Mesendoderm (in vitro differentiated cells): Measurements from ENCODE around the gene SYNGR2.

Experiments used
- DNase-seq: peaks from one replicate; pipeline ENCODE4 v3.0.0; 2013
- H2AK5ac ChIP-seq: 2 replicates; pipeline ENCODE4 v1.6.1; 2013; ENCODE audit warnings: low read length, inconsistent platforms
- H2BK120ac ChIP-seq: 2 replicates; pipeline ENCODE4 v1.6.1; 2013; ENCODE audit warnings: low read depth, mild to moderate bottlenecking, low read length, moderate library complexity, mixed read lengths
- H2BK15ac ChIP-seq: replicated peaks from 2 replicates; pipeline ENCODE4 v1.6.1; 2013; ENCODE audit warnings: low read depth, mild to moderate bottlenecking, moderate library complexity
- H2BK5ac ChIP-seq: 2 replicates; pipeline ENCODE4 v1.6.1; 2013; ENCODE audit warnings: low read length, inconsistent platforms
- H3K18ac ChIP-seq: 2 replicates; pipeline ENCODE4 v1.6.1; 2013; ENCODE audit warnings: mild to moderate bottlenecking, low read length, mixed read lengths
- H3K23ac ChIP-seq: one replicate; pipeline ENCODE4 v1.6.1; 2013; ENCODE audit warnings: low read length
- H3K27ac ChIP-seq: 2 replicates; pipeline ENCODE4 v1.5.1; 2013; ENCODE audit warnings: low read depth, mild to moderate bottlenecking, inconsistent platforms, low read length, moderate library complexity
- H3K27me3 ChIP-seq: 2 replicates; pipeline ENCODE4 v1.6.1; 2013; ENCODE audit warnings: low read length, control low read depth, mild to moderate bottlenecking, inconsistent platforms; ENCODE audit not compliant: insufficient read depth, poor library complexity
- H3K36me3 ChIP-seq: 2 replicates; pipeline ENCODE4 v1.6.1; 2013; ENCODE audit warnings: low read length, inconsistent platforms; ENCODE audit not compliant: control insufficient read depth, insufficient read depth
- H3K4ac ChIP-seq: one replicate; pipeline ENCODE4 v1.6.1; 2013; ENCODE audit warnings: low read depth, mild to moderate bottlenecking, low read length, moderate library complexity
- H3K4me1 ChIP-seq: 2 replicates; pipeline ENCODE4 v1.6.1; 2013; ENCODE audit warnings: low read depth, low read length, inconsistent platforms; ENCODE audit not compliant: control insufficient read depth
- H3K4me2 ChIP-seq: 2 replicates; pipeline ENCODE4 v1.6.1; 2013; ENCODE audit warnings: low read length
- H3K4me3 ChIP-seq: 2 replicates; pipeline ENCODE4 v1.5.1; 2013; ENCODE audit warnings: mild to moderate bottlenecking, low read length
- H3K56ac ChIP-seq: one replicate; pipeline ENCODE4 v1.6.1; 2013; ENCODE audit warnings: low read length
- H3K79me1 ChIP-seq: 2 replicates; pipeline ENCODE4 v1.6.1; 2013; ENCODE audit warnings: low read length, inconsistent platforms
- H3K79me2 ChIP-seq: 2 replicates; pipeline ENCODE4 v1.6.1; 2013; ENCODE audit warnings: mild to moderate bottlenecking, low read length; ENCODE audit not compliant: control insufficient read depth, insufficient read depth
- H3K9ac ChIP-seq: 2 replicates; pipeline ENCODE4 v1.6.1; 2013; ENCODE audit warnings: low read length, inconsistent platforms
- H4K5ac ChIP-seq: one replicate; pipeline ENCODE4 v1.6.1; 2013; ENCODE audit warnings: low read length
- H4K8ac ChIP-seq: one replicate; pipeline ENCODE4 v1.6.1; 2013; ENCODE audit warnings: low read depth, mild to moderate bottlenecking, control low read depth, low read length, moderate library complexity
- WGBS: extraction: QIAGEN DNeasy Blood & Tissue Kit; methylation state at CpG from one replicate; pipeline ENCODE4 v1.1.7; 2013; ENCODE audit warnings: low lambda C conversion rate, missing lambda C conversion rate; ENCODE audit not compliant: insufficient coverage; ENCODE audit errors: extremely low coverage; 5-methylcytosine and 5-hydroxymethylcytosine counted together

Gene SYNGR2

GRCh38 chr17:78132084-78132676, 36.2 kb upstream of the SYNGR2 start:
- DNase-seq = peak; percentile 67
- WGBS = no CpG with 5 or more reads among the region's 38 CpGs
- H3K23ac ChIP-seq = no peak overlapping the region

GRCh38 chr17:78132767-78133178, 35.6 kb upstream of the SYNGR2 start:
- Histone ChIP-seq H3K79me1 (no peaks in the 10 kb centered on the region), H3K4me3 (no peak overlapping the region), H3K4me2 (no peak overlapping the region), H3K79me2 (peaks cover 2% of the 10 kb centered on the region), H3K4ac (no peak overlapping the region), H3K27ac (no peak overlapping the region), H4K5ac (no peak overlapping the region), H3K23ac (no peak overlapping the region), H3K4me1 (peaks cover 9% of the 10 kb centered on the region), H2BK5ac (no peak overlapping the region), H3K56ac (peak overlapping the region; percentile 54), H3K9ac (no peak overlapping the region), H4K8ac (no peak overlapping the region), H2BK15ac (no peak overlapping the region), H3K36me3 (no peaks in the 10 kb centered on the region), H2BK120ac (no peak overlapping the region), H2AK5ac (peak overlapping the region; percentile 65), H3K18ac (no peak overlapping the region), H3K27me3 (no peaks in the 10 kb centered on the region)
- WGBS = no CpG with 5 or more reads among the region's 9 CpGs
- no peak for DNase-seq

More at GRCh38 chr17:78132084-78132676, 36.2 kb upstream of the SYNGR2 start:
- no peak overlapping the region for H2BK120ac ChIP-seq
- no peaks in the 10 kb centered on the region for H3K27me3 ChIP-seq
- no peaks in the 10 kb centered on the region for H3K36me3 ChIP-seq
- H3K79me1 ChIP-seq = no peaks in the 10 kb centered on the region
- peak overlapping the region; percentile 54 for H3K56ac ChIP-seq
- H3K4me1 ChIP-seq = peaks cover 9% of the 10 kb centered on the region
- H2AK5ac ChIP-seq = peak overlapping the region; percentile 65
- H3K4me2 ChIP-seq = peak overlapping the region; percentile 25
- no peak overlapping the region for H2BK5ac ChIP-seq
- peak overlapping the region; percentile 28 for H3K18ac ChIP-seq
- peaks cover 4% of the 10 kb centered on the region for H3K79me2 ChIP-seq
- no peak overlapping the region for H2BK15ac ChIP-seq
- no peak overlapping the region for H3K4me3 ChIP-seq
- H3K4ac ChIP-seq = no peak overlapping the region
- peak overlapping the region; percentile 37 for H3K9ac ChIP-seq
- no peak overlapping the region for H4K5ac ChIP-seq
- H4K8ac ChIP-seq = no peak overlapping the region
- H3K27ac ChIP-seq = no peak overlapping the region

GRCh38 chr17:78133179-78133951, 35.0 kb upstream of the SYNGR2 start:
- Histone ChIP-seq H3K18ac (no peak overlapping the region), H3K4me2 (no peak overlapping the region), H3K4me1 (peaks cover 9% of the 10 kb centered on the region), H3K79me2 (no peaks in the 10 kb centered on the region), H3K79me1 (no peaks in the 10 kb centered on the region), H2BK5ac (no peak overlapping the region), H2BK120ac (no peak overlapping the region), H3K9ac (no peak overlapping the region), H2AK5ac (no peak overlapping the region), H3K4me3 (no peak overlapping the region), H3K36me3 (no peaks in the 10 kb centered on the region), H4K8ac (no peak overlapping the region), H3K27ac (no peak overlapping the region), H4K5ac (no peak overlapping the region), H3K56ac (no peak overlapping the region), H3K27me3 (no peaks in the 10 kb centered on the region), H3K23ac (no peak overlapping the region), H3K4ac (no peak overlapping the region), H2BK15ac (no peak overlapping the region)
- WGBS = no CpG with 5 or more reads among the region's 30 CpGs
- DNase-seq = no peak

GRCh38 chr17:78133971-78134898, 34.1 kb upstream of the SYNGR2 start:
- Histone ChIP-seq H3K9ac (peak overlapping the region; percentile 1), H3K36me3 (no peaks in the 10 kb centered on the region), H3K79me1 (no peaks in the 10 kb centered on the region), H3K4me2 (no peak overlapping the region), H2BK120ac (no peak overlapping the region), H3K27me3 (no peaks in the 10 kb centered on the region), H3K27ac (no peak overlapping the region), H4K5ac (no peak overlapping the region), H3K4ac (no peak overlapping the region), H4K8ac (no peak overlapping the region), H3K56ac (peak overlapping the region; percentile 17), H2AK5ac (peak overlapping the region; percentile 59), H3K23ac (no peak overlapping the region), H3K4me3 (no peak overlapping the region), H2BK5ac (no peak overlapping the region), H3K18ac (no peak overlapping the region), H3K4me1 (peaks cover 9% of the 10 kb centered on the region), H3K79me2 (no peaks in the 10 kb centered on the region), H2BK15ac (no peak overlapping the region)
- DNase-seq = peak; percentile 94
- WGBS = no CpG with 5 or more reads among the region's 39 CpGs

- peaks cover 3% of the 10 kb centered on the region for H3K4me1 ChIP-seq
- H2BK120ac ChIP-seq = no peak overlapping the region
- no peak overlapping the region for H3K4ac ChIP-seq
- no peak overlapping the region for H2BK15ac ChIP-seq
- H3K4me3 ChIP-seq = no peak overlapping the region
- H3K79me2 ChIP-seq = no peaks in the 10 kb centered on the region
- H3K36me3 ChIP-seq = no peaks in the 10 kb centered on the region
- H3K9ac ChIP-seq = no peak overlapping the region
- no peak overlapping the region for H2BK5ac ChIP-seq
- no peak overlapping the region for H4K5ac ChIP-seq
- H3K79me1 ChIP-seq = no peaks in the 10 kb centered on the region
- H3K18ac ChIP-seq = no peak overlapping the region
- no peak for DNase-seq
- H3K56ac ChIP-seq = peak overlapping the region; percentile 10
- no peak overlapping the region for H4K8ac ChIP-seq
- H3K27me3 ChIP-seq = no peaks in the 10 kb centered on the region
- WGBS = no CpG with 5 or more reads among the region's 9 CpGs
- H3K4me2 ChIP-seq = no peak overlapping the region
- H2AK5ac ChIP-seq = no peak overlapping the region
- no peak overlapping the region for H3K27ac ChIP-seq
- no peak overlapping the region for H3K23ac ChIP-seq
Measured at GRCh38 chr17:78134899-78135385, 33.4 kb upstream of the SYNGR2 start.
